Measurements from ENCODE around the gene PAGE2B. TPM values are rescaled to one million over a fixed set of nuclear protein-coding genes. Genes with fewer than 3 reads are reported as not detected.

The PAGE2B gene
- total and polyA plus RNA-seq, 9 of the 15 experiments (the other 6 are each of a cell fraction or from before 2014, with no cell fraction given), result 1.8 to 36.0 (median 16.5) TPM

GRCh38 chrX:55074851-55075467, at the start of gene PAGE2B (continued):
- TF ChIP-seq MGA (IDR thresholded peaks at IDR 0.05) (peak; percentile 62), RFX5 (IDR thresholded peaks at IDR 0.05; ENCODE audit: low read depth, low read length) (no peak), ZNF23 (CRISPR knock-in tag; IDR thresholded peaks at IDR 0.05) (no peak), L3MBTL2 (IDR thresholded peaks at IDR 0.05) (peak; percentile 65; the same call in 1 of the 2 replicates), AFF4 (CRISPR knock-in tag; IDR thresholded peaks at IDR 0.05) (no peak), USF2 (CRISPR knock-in tag; IDR thresholded peaks at IDR 0.05) (peak; percentile 27; the same call in 1 of the 2 replicates), SMARCB1 (IDR thresholded peaks at IDR 0.05; ENCODE audit: insufficient read length, low read depth) (no peak), SMARCA5 (IDR thresholded peaks at IDR 0.05) (no peak), POLR3G (IDR thresholded peaks at IDR 0.05; ENCODE audit: extremely low read depth, insufficient read length, insufficient replicate concordance) (no peak), HLTF (IDR thresholded peaks at IDR 0.05) (no peak), SMAD3 (CRISPR knock-in tag; conservative IDR thresholded peaks at IDR 0.05) (no peak), GTF2A2 (tag; IDR thresholded peaks at IDR 0.05) (no peak), CBX3 (IDR thresholded peaks at IDR 0.05; ENCODE audit: borderline replicate concordance in 1 of 2, low read length in 2 of 2) (no peak)
